K562 (cell line): Measurements from ENCODE around the gene MOCOS.

Experiments
- EZH2 ChIP-seq: IDR thresholded peaks from 2 replicates; pipeline ENCODE4 v1.6.1; 2012; ENCODE audit warnings: low read depth, mild to moderate bottlenecking, inconsistent platforms, low read length, borderline replicate concordance
- KLF13 ChIP-seq: fragments of 450-650 bp; IDR thresholded peaks from 2 replicates; pipeline ENCODE4 v1.6.1; 2016; ENCODE audit warnings: missing genetic modification characterization, low read depth, mild to moderate bottlenecking, missing compliant biosample characterization, moderate library complexity, borderline replicate concordance
- MXI1 ChIP-seq: IDR thresholded peaks from 2 replicates; pipeline ENCODE4 v1.6.1; 2011; ENCODE audit warnings: low read depth, mild to moderate bottlenecking, improper control_type of control experiment, low read length
- SREBF2 ChIP-seq: sonication (generic); formaldehyde crosslinking; IDR thresholded peaks from 2 replicates; pipeline ENCODE4 v1.4.0; 2020; ENCODE audit warnings: mild to moderate bottlenecking, missing genetic modification reagents
- YY1 ChIP-seq, 3 experiments: IDR thresholded peaks; 2 replicates each; pipeline ENCODE4 v1.6.1; 2011; ENCODE audit warnings: low read length in 2 of 3, mild to moderate bottlenecking in 2 of 3, moderate library complexity in 2 of 3, borderline replicate concordance in 1 of 3, control low read depth in 1 of 3, low read depth in 1 of 3; ENCODE audit not compliant: insufficient read depth in 3 of 3, insufficient replicate concordance in 2 of 3, control insufficient read depth in 1 of 3, insufficient read length in 1 of 3; ENCODE audit errors: extremely low read depth in 1 of 3
- ZBED1 ChIP-seq: IDR thresholded peaks from 2 replicates; pipeline ENCODE4 v1.6.1; 2014
- ZNF24 ChIP-seq: fragments of 450-650 bp; IDR thresholded peaks from 2 replicates; pipeline ENCODE4 v1.6.1; 2016

DNA sequence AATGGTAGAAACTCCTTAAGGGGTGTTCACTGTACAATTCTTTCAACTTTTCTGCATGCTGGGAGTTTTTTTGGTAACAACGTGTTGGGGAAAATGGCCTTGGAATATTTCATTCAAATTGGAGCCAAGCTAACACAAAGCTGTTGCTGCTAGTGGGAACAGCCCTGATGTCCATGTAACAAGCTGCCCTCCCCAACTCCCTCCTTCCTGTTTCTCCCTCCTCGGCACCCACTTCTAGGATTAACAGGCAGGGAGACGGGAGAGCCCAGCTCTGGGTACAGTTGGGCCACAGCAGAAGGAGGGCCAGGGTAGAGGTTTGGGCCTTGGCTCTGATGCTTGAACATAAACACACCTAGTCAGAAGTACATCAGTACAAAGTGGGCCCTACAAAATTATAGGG, 9.4 kb upstream of the MOCOS start:
- TF ChIP-seq ZNF24 (no peak), KLF13 (tag) (no peak), EZH2 (no peak), MXI1 (no peak), YY1 (IDR thresholded peaks at IDR 0.05; ENCODE audit: borderline replicate concordance in 1 of 3, control insufficient read depth in 1 of 3, extremely low read depth in 1 of 3, insufficient read depth in 3 of 3, insufficient read length in 1 of 3, insufficient replicate concordance in 2 of 3, low read depth in 1 of 3, low read length in 2 of 3) (no peak), ZBED1 (no peak), SREBF2 (CRISPR knock-in tag) (no peak)
